VCaP (cell line): ENCODE data around the gene SMTNL2.
"Not testable (repeated sequence)": the region's sequence is repeated elsewhere in the genome, so short reads cannot be mapped to it uniquely, and the experiment has no call there.

Experiments
- H3K27ac ChIP-seq: fragments of 450-650 bp; 2 replicates; pipeline ENCODE4 v1.5.1; 2017
- CTCF ChIP-seq: fragments of 450-650 bp; conservative IDR thresholded peaks from 2 replicates; pipeline ENCODE4 v1.5.1; 2017; ENCODE audit warnings: mild to moderate bottlenecking, moderate library complexity

SMTNL2 gene

GRCh38 chr17:4623249-4623648, 38.9 kb downstream of the SMTNL2 start:
- H3K27ac ChIP-seq, result no peak overlapping the region
- no peak for TF ChIP-seq CTCF

GRCh38 chr17:4624451-4624911, 40.2 kb downstream of the SMTNL2 start:
- H3K27ac ChIP-seq, result not testable (repeated sequence)

- no peak overlapping the region for H3K27ac ChIP-seq
- TF ChIP-seq CTCF, result no peak
These were observed 40.9 kb downstream of the SMTNL2 start for GRCh38 chr17:4625181-4625617.

- H3K27ac ChIP-seq, result no peak overlapping the region
- TF ChIP-seq CTCF, result no peak
These were observed 42.5 kb downstream of the SMTNL2 start for GRCh38 chr17:4626734-4627256.

- no peak overlapping the region for H3K27ac ChIP-seq
- no peak for TF ChIP-seq CTCF
These were observed 47.1 kb downstream of the SMTNL2 start for GRCh38 chr17:4631431-4631830.

GRCh38 chr17:4631836-4632580, 47.7 kb downstream of the SMTNL2 start:
- no peak for TF ChIP-seq CTCF
- no peak overlapping the region for H3K27ac ChIP-seq

- no peak for TF ChIP-seq CTCF
- no peak overlapping the region for H3K27ac ChIP-seq
These were observed 48.2 kb downstream of the SMTNL2 start for GRCh38 chr17:4632581-4632920.

GRCh38 chr17:4633643-4634042, 49.3 kb downstream of the SMTNL2 start:
- H3K27ac ChIP-seq, result no peak overlapping the region
- no peak for TF ChIP-seq CTCF
